GM21619 (cell line): Measurements from ENCODE around the gene B4GALT5.
A peak's percentile ranks its signal among the peaks of the same experiment; 100 is the strongest.
"Not testable (repeated sequence)": the region's sequence is repeated elsewhere in the genome, so short reads cannot be mapped to it uniquely, and the experiment has no call there.

Experiments used
- ATAC-seq: cut with Tn5 transposase; IDR thresholded peaks from one replicate; pipeline ENCODE4 v1.9.1; 2021; ENCODE audit not compliant: unreplicated experiment

The B4GALT5 gene

GRCh38 chr20:49631061-49631716 lies 82.5 kb downstream of the B4GALT5 start:
- no peak for ATAC-seq

GRCh38 chr20:49630396-49630951 lies 83.2 kb downstream of the B4GALT5 start:
- peak; percentile 69 for ATAC-seq

GRCh38 chr20:49629606-49630005 lies 84.1 kb downstream of the B4GALT5 start:
- no peak for ATAC-seq

GRCh38 chr20:49628280-49628679 lies 85.4 kb downstream of the B4GALT5 start:
- not testable (repeated sequence) for ATAC-seq

GRCh38 chr20:49627329-49627761 lies 86.3 kb downstream of the B4GALT5 start:
- ATAC-seq, result no peak

- not testable (repeated sequence) for ATAC-seq
Observed at GRCh38 chr20:49624988-49625387, 88.7 kb downstream of the B4GALT5 start.

- ATAC-seq, result no peak
Observed at GRCh38 chr20:49624317-49624716, 89.4 kb downstream of the B4GALT5 start.

- no peak for ATAC-seq
Observed at GRCh38 chr20:49622243-49622642, 91.4 kb downstream of the B4GALT5 start.

- peak; percentile 80 for ATAC-seq
Observed at GRCh38 chr20:49620364-49621240, 93.1 kb downstream of the B4GALT5 start.

- no peak for ATAC-seq
Observed at GRCh38 chr20:49619113-49620048, 94.3 kb downstream of the B4GALT5 start.

- ATAC-seq, result no peak
Observed at GRCh38 chr20:49618289-49618688, 95.4 kb downstream of the B4GALT5 start.

GRCh38 chr20:49617394-49617793 lies 96.3 kb downstream of the B4GALT5 start:
- not testable (repeated sequence) for ATAC-seq

- no peak for ATAC-seq
Observed at GRCh38 chr20:49616154-49617007, 97.3 kb downstream of the B4GALT5 start.

- ATAC-seq, result no peak
Observed at GRCh38 chr20:49615401-49616153, 98.1 kb downstream of the B4GALT5 start.

- ATAC-seq, result not testable (repeated sequence)
Observed at GRCh38 chr20:49615051-49615400, 98.7 kb downstream of the B4GALT5 start.

GRCh38 chr20:49614338-49615050 lies 99.2 kb downstream of the B4GALT5 start:
- ATAC-seq, result no peak

GRCh38 chr20:49612127-49612738 lies 101.4 kb downstream of the B4GALT5 start:
- ATAC-seq, result no peak

- not testable (repeated sequence) for ATAC-seq
Observed at GRCh38 chr20:49611539-49612126, 102.0 kb downstream of the B4GALT5 start.
